Measurements from ENCODE around the gene PLA2G4E. TPM values are rescaled to one million over a fixed set of nuclear protein-coding genes. Genes with fewer than 3 reads are reported as not detected.

PLA2G4E gene
- total RNA-seq, 4 donors from 2014 or later: not detected

DNA sequence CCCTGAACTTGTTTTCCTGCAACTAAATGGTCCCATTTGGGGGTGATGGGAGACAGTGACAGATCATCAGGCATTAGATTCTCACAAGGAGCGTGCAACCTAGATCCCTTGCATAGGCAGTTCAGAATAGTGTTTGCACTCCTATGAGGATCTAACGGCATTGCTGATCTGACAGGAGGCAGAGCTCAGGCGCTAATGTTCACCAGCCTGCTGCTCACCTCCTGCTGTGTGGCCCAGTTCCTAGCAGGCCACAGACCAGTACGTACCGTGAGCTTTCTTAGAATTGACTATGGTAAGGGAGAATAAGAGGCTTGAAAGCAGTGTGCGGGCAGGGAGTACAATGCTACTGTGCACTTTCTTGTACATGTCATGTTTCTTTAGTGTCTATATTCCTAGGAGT, 17.6 kb upstream of the PLA2G4E start:
- 96% methylated on average over 6 of the region's 6 CpGs for WGBS
- intact Hi-C loops (cut with DNase I): no loop called here
- no peak overlapping the region for H3K27ac ChIP-seq (replicated peaks in 1 of 4)

DNA sequence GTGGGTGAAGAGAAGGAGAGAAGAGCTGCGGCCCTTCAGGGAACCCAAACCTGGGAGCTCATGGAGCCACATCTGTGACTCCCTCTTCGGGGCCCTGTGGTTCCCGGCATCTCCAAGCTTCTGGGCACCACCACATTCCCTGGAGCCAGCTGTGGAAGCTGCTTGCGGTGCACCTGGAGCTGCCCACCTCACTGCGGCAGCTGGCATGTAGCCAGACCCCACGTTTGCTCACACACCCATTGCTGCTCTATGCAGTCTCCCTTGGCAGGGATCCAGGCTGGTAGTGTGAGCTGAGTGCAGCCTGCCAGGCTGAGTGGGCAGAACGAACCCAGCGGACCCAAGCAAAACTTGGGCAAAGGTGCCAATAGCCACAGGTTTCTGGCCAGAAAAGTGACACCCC, 16.8 kb upstream of the PLA2G4E start:
- Histone ChIP-seq H3K27me3 (no peaks in the 10 kb centered on the region), H3K4me1 (peaks cover 0 to 2% (median 0%) of the 10 kb centered on the region in 4 donors), H3K36me3 (no peaks in the 10 kb centered on the region), H3K9me3 (no peaks in the 10 kb centered on the region), H3K27ac (replicated peaks in 1 of 4) (no peak overlapping the region), H3K4me3 (no peak overlapping the region)
- TF ChIP-seq POLR2AphosphoS5 (IDR thresholded peaks at IDR 0.05): no peak
- no peak for TF ChIP-seq EP300 (IDR thresholded peaks at IDR 0.05)
- TF ChIP-seq POLR2A (IDR thresholded peaks at IDR 0.05; ENCODE audit: low read depth): no peak
- TF ChIP-seq, protein P1, sequence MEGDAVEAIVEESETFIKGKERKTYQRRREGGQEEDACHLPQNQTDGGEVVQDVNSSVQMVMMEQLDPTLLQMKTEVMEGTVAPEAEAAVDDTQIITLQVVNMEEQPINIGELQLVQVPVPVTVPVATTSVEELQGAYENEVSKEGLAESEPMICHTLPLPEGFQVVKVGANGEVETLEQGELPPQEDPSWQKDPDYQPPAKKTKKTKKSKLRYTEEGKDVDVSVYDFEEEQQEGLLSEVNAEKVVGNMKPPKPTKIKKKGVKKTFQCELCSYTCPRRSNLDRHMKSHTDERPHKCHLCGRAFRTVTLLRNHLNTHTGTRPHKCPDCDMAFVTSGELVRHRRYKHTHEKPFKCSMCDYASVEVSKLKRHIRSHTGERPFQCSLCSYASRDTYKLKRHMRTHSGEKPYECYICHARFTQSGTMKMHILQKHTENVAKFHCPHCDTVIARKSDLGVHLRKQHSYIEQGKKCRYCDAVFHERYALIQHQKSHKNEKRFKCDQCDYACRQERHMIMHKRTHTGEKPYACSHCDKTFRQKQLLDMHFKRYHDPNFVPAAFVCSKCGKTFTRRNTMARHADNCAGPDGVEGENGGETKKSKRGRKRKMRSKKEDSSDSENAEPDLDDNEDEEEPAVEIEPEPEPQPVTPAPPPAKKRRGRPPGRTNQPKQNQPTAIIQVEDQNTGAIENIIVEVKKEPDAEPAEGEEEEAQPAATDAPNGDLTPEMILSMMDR (IDR thresholded peaks at IDR 0.05): no peak
- 83% methylated on average over 6 of the region's 8 CpGs for WGBS
- intact Hi-C loops (cut with DNase I): no loop called here
- DNase-seq (ENCODE audit: extremely low spot score): no peak

More for the DNA sequence above, 17.6 kb upstream of the PLA2G4E start:
- DNase-seq (ENCODE audit: extremely low spot score): no peak
- Histone ChIP-seq H3K9me3 (no peaks in the 10 kb centered on the region), H3K27me3 (no peaks in the 10 kb centered on the region), H3K36me3 (no peaks in the 10 kb centered on the region), H3K4me1 (no peaks in the 10 kb centered on the region), H3K4me3 (no peak overlapping the region)
- no peak for TF ChIP-seq EP300 (IDR thresholded peaks at IDR 0.05)
- no peak for TF ChIP-seq POLR2AphosphoS5 (IDR thresholded peaks at IDR 0.05)
- no peak for TF ChIP-seq POLR2A (IDR thresholded peaks at IDR 0.05; ENCODE audit: low read depth)
- TF ChIP-seq, protein P1 (IDR thresholded peaks at IDR 0.05): no peak

DNA sequence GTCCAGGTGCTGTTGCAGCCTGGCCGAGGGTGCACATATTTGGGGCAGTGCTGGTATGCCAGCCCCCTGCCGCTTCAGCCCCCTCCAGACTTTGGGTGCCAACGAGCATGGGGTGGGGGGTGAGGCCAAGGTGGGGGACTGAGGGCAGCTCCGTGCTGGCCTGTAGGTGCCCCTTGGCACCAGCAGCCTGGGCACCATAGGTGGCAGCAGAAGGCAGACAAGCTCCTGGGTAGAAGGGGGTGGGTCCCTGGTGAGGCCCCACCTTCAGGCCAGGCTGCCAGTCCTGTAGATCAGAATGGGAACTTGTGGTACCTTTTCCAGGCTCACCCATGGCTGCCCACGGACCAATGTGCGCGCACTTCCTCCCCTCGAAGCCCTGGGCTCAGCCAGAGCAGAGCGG, 16.1 kb upstream of the PLA2G4E start:
- Histone ChIP-seq H3K4me3 (no peak overlapping the region), H3K27me3 (no peaks in the 10 kb centered on the region), H3K36me3 (no peaks in the 10 kb centered on the region), H3K27ac (replicated peaks in 1 of 4) (no peak overlapping the region), H3K4me1 (peaks cover 0 to 5% (median 0%) of the 10 kb centered on the region in 4 donors), H3K9me3 (no peaks in the 10 kb centered on the region)
- no peak for DNase-seq (ENCODE audit: extremely low spot score)
- intact Hi-C loops (cut with DNase I): no loop called here
- no peak for TF ChIP-seq POLR2A (IDR thresholded peaks at IDR 0.05; ENCODE audit: low read depth)
- TF ChIP-seq, protein P1 (IDR thresholded peaks at IDR 0.05): no peak
- TF ChIP-seq POLR2AphosphoS5 (IDR thresholded peaks at IDR 0.05): no peak
- TF ChIP-seq EP300 (IDR thresholded peaks at IDR 0.05): no peak
- WGBS: 85% methylated on average over 6 of the region's 9 CpGs

GRCh38 chr15:42036112-42036905, 15.5 kb upstream of the PLA2G4E start:
- DNase-seq (ENCODE audit: extremely low spot score): no peak
- intact Hi-C loops (cut with DNase I): no loop called here
- Histone ChIP-seq H3K4me1 (peaks cover 0 to 5% (median 0%) of the 10 kb centered on the region in 4 donors), H3K9me3 (no peaks in the 10 kb centered on the region), H3K36me3 (no peaks in the 10 kb centered on the region), H3K27ac (replicated peaks in 1 of 4) (no peak overlapping the region), H3K4me3 (no peak overlapping the region), H3K27me3 (no peaks in the 10 kb centered on the region)
- WGBS: 86% methylated on average over 25 of the region's 45 CpGs
- TF ChIP-seq POLR2AphosphoS5 (IDR thresholded peaks at IDR 0.05) (no peak), POLR2A (IDR thresholded peaks at IDR 0.05; ENCODE audit: low read depth) (no peak), EP300 (IDR thresholded peaks at IDR 0.05) (no peak)
- TF ChIP-seq, protein P1 (IDR thresholded peaks at IDR 0.05): no peak

All from esophagus muscularis mucosa (tissue), 4 donors.